OCI-LY1 (cell line): Measurements from ENCODE around the gene LMO2.
A peak's percentile ranks its signal among the peaks of the same experiment; 100 is the strongest.
"Not testable (repeated sequence)": the region's sequence is repeated elsewhere in the genome, so short reads cannot be mapped to it uniquely, and the experiment has no call there.

Experiments used
- H2AFZ ChIP-seq: fragments of 200-600 bp; sonication (generic), shearing (Covaris generic); 2 replicates; pipeline ENCODE4 v1.6.0; 2014; ENCODE audit warnings: antibody characterized with exemption, mild to moderate bottlenecking, low read length
- H3F3A ChIP-seq: fragments of 200-600 bp; sonication (generic), shearing (Covaris generic); 2 replicates; pipeline ENCODE4 v1.6.0; 2014; ENCODE audit warnings: mild to moderate bottlenecking, antibody characterized with exemption, low read length, moderate library complexity; ENCODE audit not compliant: insufficient read depth
- H3K27ac ChIP-seq: fragments of 200-600 bp; sonication (generic); 2 replicates; pipeline ENCODE4 v1.5.1; 2014; ENCODE audit warnings: low read length, mixed run types, mild to moderate bottlenecking, low read depth; ENCODE audit not compliant: poor library complexity, severe bottlenecking
- H3K27me3 ChIP-seq: fragments of 200-600 bp; sonication (generic); 2 replicates; pipeline ENCODE4 v1.6.0; 2014; ENCODE audit warnings: antibody characterized with exemption, mild to moderate bottlenecking, low read length, moderate library complexity; ENCODE audit not compliant: insufficient read depth
- H3K36me3 ChIP-seq: fragments of 200-600 bp; sonication (generic); 2 replicates; pipeline ENCODE4 v1.6.1; 2014; ENCODE audit warnings: mild to moderate bottlenecking, antibody characterized with exemption, low read length, moderate library complexity, mixed read lengths; ENCODE audit not compliant: insufficient read depth
- H3K4me1 ChIP-seq: fragments of 200-600 bp; sonication (generic); 2 replicates; pipeline ENCODE4 v1.5.1; 2014; ENCODE audit warnings: mild to moderate bottlenecking, low read length, moderate library complexity; ENCODE audit not compliant: insufficient read depth, severe bottlenecking
- H3K4me2 ChIP-seq: fragments of 200-600 bp; sonication (generic), shearing (Covaris generic); 2 replicates; pipeline ENCODE4 v1.6.1; 2014; ENCODE audit warnings: low read length
- H3K4me3 ChIP-seq: fragments of 200-600 bp; sonication (generic); 2 replicates; pipeline ENCODE4 v1.5.1; 2014; ENCODE audit warnings: low read length, low read depth, mild to moderate bottlenecking, mixed read lengths; ENCODE audit not compliant: poor library complexity, severe bottlenecking
- H3K79me2 ChIP-seq: fragments of 200-600 bp; shearing (Covaris generic); 2 replicates; pipeline ENCODE4 v1.6.1; 2016; ENCODE audit warnings: mixed run types, low read length, mixed read lengths; ENCODE audit not compliant: insufficient read depth
- H3K9ac ChIP-seq: fragments of 200-600 bp; sonication (generic), shearing (Covaris generic); 2 replicates; pipeline ENCODE4 v1.6.1; 2014; ENCODE audit warnings: mild to moderate bottlenecking, low read length, mixed read lengths
- H3K9me2 ChIP-seq: fragments of 200-600 bp; sonication (generic), shearing (Covaris generic); 2 replicates; pipeline ENCODE4 v1.6.1; 2014; ENCODE audit warnings: low read depth, mild to moderate bottlenecking, low read length, mixed read lengths
- H3K9me3 ChIP-seq: fragments of 200-600 bp; shearing (Covaris generic); 2 replicates; pipeline ENCODE4 v1.6.1; 2014; ENCODE audit warnings: low read length, mixed read lengths
- H4K20me1 ChIP-seq: fragments of 200-600 bp; sonication (generic), shearing (Covaris generic); 2 replicates; pipeline ENCODE4 v1.6.0; 2016; ENCODE audit warnings: mild to moderate bottlenecking, low read length; ENCODE audit not compliant: insufficient read depth
- EZH2 ChIP-seq: fragments of 200-600 bp; sonication (generic), shearing (Covaris generic); IDR thresholded peaks from 2 replicates; pipeline ENCODE4 v1.8.0; 2017; ENCODE audit warnings: borderline replicate concordance, mixed run types, mild to moderate bottlenecking, antibody characterized with exemption, low read length, moderate library complexity, mixed read lengths
- TF ChIP-seq, protein P1 (sequence below): fragments of 200-600 bp; sonication (generic), shearing (Covaris generic); IDR thresholded peaks from 2 replicates; pipeline ENCODE4 v1.5.1; 2017; ENCODE audit warnings: mild to moderate bottlenecking, antibody characterized with exemption, low read length, moderate library complexity, mixed read lengths

The LMO2 gene

DNA sequence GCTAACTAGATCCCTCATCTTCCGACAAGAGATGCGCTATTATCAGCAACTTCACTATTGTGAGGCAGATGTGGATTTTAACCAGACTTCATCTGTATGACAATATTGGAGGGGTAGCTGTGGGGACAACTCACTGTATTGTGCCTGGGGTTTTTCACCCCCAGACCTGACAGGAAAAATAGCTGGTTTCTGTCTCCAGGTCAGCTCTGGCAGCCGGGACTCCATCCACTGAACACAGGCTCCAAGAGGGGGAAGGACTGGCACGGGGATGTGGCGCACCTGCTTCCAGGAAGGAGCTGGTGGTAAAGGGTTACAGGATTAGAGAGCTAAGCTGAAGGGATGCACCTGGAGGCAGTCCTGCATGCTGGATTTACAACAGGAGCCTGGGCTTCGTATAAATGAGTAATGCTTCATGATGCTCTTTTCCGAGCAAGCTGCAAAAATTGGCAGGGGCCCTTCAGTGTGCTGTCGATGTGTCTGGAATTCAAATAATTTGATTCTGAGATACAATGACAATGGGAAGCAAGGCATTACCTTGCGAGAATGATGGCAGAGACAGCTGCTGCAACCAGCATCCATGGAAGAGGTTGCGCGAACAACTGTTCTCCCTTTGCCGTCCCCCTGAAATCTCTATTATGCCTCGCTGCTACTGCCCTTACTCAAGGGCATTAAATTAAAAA, 49.5 kb downstream of the LMO2 start:
- H4K20me1 ChIP-seq, result no peaks in the 10 kb centered on the region
- H3K4me2 ChIP-seq, result no peak overlapping the region
- no peak overlapping the region for H3K4me3 ChIP-seq
- H3K27me3 ChIP-seq, result no peaks in the 10 kb centered on the region
- H3K9me2 ChIP-seq, result no peaks in the 10 kb centered on the region
- H3F3A ChIP-seq, result no peaks in the 10 kb centered on the region
- no peaks in the 10 kb centered on the region for H3K9me3 ChIP-seq
- H3K27ac ChIP-seq, result no peak overlapping the region
- no peaks in the 10 kb centered on the region for H3K4me1 ChIP-seq
- no peaks in the 10 kb centered on the region for H3K79me2 ChIP-seq
- no peaks in the 10 kb centered on the region for H3K36me3 ChIP-seq
- H2AFZ ChIP-seq, result no peak overlapping the region
- no peak for TF ChIP-seq EZH2
- TF ChIP-seq, protein P1, sequence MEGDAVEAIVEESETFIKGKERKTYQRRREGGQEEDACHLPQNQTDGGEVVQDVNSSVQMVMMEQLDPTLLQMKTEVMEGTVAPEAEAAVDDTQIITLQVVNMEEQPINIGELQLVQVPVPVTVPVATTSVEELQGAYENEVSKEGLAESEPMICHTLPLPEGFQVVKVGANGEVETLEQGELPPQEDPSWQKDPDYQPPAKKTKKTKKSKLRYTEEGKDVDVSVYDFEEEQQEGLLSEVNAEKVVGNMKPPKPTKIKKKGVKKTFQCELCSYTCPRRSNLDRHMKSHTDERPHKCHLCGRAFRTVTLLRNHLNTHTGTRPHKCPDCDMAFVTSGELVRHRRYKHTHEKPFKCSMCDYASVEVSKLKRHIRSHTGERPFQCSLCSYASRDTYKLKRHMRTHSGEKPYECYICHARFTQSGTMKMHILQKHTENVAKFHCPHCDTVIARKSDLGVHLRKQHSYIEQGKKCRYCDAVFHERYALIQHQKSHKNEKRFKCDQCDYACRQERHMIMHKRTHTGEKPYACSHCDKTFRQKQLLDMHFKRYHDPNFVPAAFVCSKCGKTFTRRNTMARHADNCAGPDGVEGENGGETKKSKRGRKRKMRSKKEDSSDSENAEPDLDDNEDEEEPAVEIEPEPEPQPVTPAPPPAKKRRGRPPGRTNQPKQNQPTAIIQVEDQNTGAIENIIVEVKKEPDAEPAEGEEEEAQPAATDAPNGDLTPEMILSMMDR, result no peak
- no peak overlapping the region for H3K9ac ChIP-seq

DNA sequence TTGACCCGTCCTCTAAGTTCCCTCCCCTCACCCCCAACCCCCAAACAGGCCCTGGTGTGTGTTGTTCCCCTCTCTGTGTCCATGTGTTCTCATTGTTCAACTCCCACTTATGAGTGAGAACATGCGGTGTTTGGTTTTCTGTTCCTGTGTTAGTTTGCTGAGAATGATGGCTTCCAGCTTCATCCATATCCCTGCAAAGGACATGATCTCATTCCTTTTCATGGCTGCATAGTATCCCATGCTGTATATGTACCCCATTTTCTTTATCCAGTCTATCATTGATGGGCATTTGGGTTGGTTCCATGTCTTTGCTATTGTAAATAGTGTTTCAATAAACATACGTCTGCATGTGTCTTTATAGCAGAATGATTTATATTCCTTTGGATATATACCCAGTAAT, 53.6 kb downstream of the LMO2 start:
- H3K9me2 ChIP-seq, H3K27me3 ChIP-seq, H3K4me2 ChIP-seq, H2AFZ ChIP-seq, H3K9ac ChIP-seq, H3K9me3 ChIP-seq, H3K36me3 ChIP-seq, H3F3A ChIP-seq, H3K4me1 ChIP-seq, H4K20me1 ChIP-seq, H3K79me2 ChIP-seq, H3K4me3 ChIP-seq, H3K27ac ChIP-seq: not testable (repeated sequence)

DNA sequence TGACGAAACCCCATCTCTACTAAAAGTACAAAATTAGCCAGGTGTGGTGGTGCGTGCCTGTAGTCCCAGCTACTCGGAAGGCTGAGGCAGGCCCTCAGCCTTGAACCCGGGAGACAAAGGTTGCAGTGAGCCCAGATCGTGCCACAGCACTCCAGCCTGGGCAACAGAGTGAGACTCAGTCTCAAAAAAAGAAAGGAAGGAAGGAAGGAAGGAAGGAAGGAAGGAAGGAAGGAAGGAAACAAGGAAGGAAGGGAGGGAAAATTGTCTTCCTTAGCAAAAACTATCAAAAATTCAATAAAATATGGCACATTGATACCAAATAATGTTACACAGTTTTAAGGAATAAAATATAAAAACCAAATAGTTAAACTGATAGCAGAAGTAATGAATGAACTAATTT, 54.5 kb downstream of the LMO2 start:
- not testable (repeated sequence) for H3K9ac ChIP-seq, H3K36me3 ChIP-seq, H3K9me2 ChIP-seq, H3K4me3 ChIP-seq, H3F3A ChIP-seq, H3K9me3 ChIP-seq, H3K4me1 ChIP-seq, H4K20me1 ChIP-seq, H3K4me2 ChIP-seq, H2AFZ ChIP-seq, H3K79me2 ChIP-seq, H3K27ac ChIP-seq, H3K27me3 ChIP-seq

DNA sequence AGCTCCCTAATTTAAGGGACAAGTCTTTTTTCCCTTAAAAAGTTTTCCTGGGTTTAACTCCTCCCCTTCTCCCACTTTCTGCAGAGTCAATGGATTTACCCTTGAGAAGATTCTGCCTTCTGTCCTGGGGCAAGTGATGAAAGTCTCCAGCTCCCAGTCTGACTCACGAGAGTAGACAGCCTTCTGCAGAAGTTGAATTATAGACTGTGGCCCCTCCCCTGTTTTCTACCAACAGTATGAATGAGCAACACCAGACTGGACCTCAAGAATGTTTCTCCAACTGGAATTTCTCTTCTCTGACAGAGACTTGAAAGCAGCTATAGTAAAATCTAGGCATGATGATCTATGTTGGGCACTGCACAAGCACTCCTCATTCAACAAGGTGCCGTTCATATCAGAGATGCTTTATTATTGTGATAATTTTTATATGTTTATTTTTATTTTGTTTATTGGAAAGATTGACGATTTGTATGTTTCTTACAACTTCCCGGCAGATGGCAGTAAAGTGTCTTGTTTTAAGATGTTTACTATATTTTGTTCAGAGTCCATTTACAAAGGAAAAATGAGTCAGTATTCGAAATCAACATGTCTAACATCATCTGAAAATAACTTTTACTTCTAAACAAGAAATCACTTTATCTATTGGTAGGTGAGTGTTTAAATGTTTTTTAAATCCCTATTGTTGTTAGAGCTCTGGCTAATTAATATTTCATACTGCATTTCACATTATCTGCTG, 56.6 kb downstream of the LMO2 start:
- no peak overlapping the region for H3K4me2 ChIP-seq
- H3K79me2 ChIP-seq, result no peaks in the 10 kb centered on the region
- H3K27ac ChIP-seq, result no peak overlapping the region
- no peaks in the 10 kb centered on the region for H4K20me1 ChIP-seq
- H3K9me3 ChIP-seq, result no peaks in the 10 kb centered on the region
- no peaks in the 10 kb centered on the region for H3K36me3 ChIP-seq
- no peaks in the 10 kb centered on the region for H3K27me3 ChIP-seq
- no peaks in the 10 kb centered on the region for H3K9me2 ChIP-seq
- H3F3A ChIP-seq, result no peaks in the 10 kb centered on the region
- no peak overlapping the region for H3K4me3 ChIP-seq
- no peak overlapping the region for H2AFZ ChIP-seq
- H3K9ac ChIP-seq, result no peak overlapping the region
- no peak for TF ChIP-seq EZH2
- TF ChIP-seq, protein P1, result 0 out of 2 replicates have a peak, but pooled peaks have one; percentile 7
- H3K4me1 ChIP-seq, result no peaks in the 10 kb centered on the region
